ENCODE data around the gene FBXL7. TPM values are rescaled to one million over a fixed set of nuclear protein-coding genes. Genes with fewer than 3 reads are reported as not detected.

The FBXL7 gene
- total and polyA plus RNA-seq, 2 donors (not counting 1 experiment from before 2014, with no cell fraction given) = not detected

- H3K36me3 ChIP-seq (replicated peaks in 1 of 2; ENCODE audit: control extremely low read depth in 1 of 2, control insufficient read depth in 1 of 2, extremely low read depth in 1 of 2, insufficient read depth in 2 of 2, low read length in 1 of 2) = no peaks in the 10 kb centered on the region
- H3K27ac ChIP-seq (ENCODE audit: low read length in 2 of 2) = no peak overlapping the region
- no peaks in the 10 kb centered on the region for H3K79me2 ChIP-seq (ENCODE audit: control insufficient read depth, insufficient read depth, low read length)
- 80% methylated on average over 2 of the region's 4 CpGs for WGBS (ENCODE audit: insufficient coverage)
- H3K9me3 ChIP-seq (ENCODE audit: control extremely low read depth in 1 of 3, control insufficient read depth in 2 of 3, insufficient read depth in 1 of 3, low read length in 2 of 3) = peaks cover 0 to 7% (median 0%) of the 10 kb centered on the region in 3 donors
- ChIA-PET CTCF (no interaction called here), POLR2A (no interaction called here)
- H3K4me3 Mint-ChIP-seq = no peak overlapping the region
- no peak overlapping the region for H3K4me3 ChIP-seq (ENCODE audit: control extremely low read depth in 1 of 5, extremely low read depth in 1 of 5, insufficient read depth in 1 of 5, low read depth in 2 of 5, low read length in 4 of 5)
- H3K27me3 ChIP-seq (replicated peaks in 1 of 4; ENCODE audit: control extremely low read depth in 1 of 4, control insufficient read depth in 3 of 4, insufficient read depth in 4 of 4, low read length in 3 of 4) = no peaks in the 10 kb centered on the region
- H3K27me3 Mint-ChIP-seq = no peaks in the 10 kb centered on the region
- H3K4me2 ChIP-seq (replicated peaks; ENCODE audit: low read depth, low read length, poor library complexity, severe bottlenecking) = no peak overlapping the region
- H3K9ac ChIP-seq (ENCODE audit: low read length) = no peak overlapping the region
- TF ChIP-seq CTCF (IDR thresholded peaks at IDR 0.05) = no peak
- no peak for TF ChIP-seq EZH2 (IDR thresholded peaks at IDR 0.05; ENCODE audit: borderline replicate concordance, insufficient read depth, low read depth, low read length, poor library complexity, severe bottlenecking)
- H4K20me1 ChIP-seq (ENCODE audit: control insufficient read depth, insufficient read depth, low read length, poor library complexity, severe bottlenecking) = no peaks in the 10 kb centered on the region
- H2AFZ ChIP-seq (ENCODE audit: insufficient read depth, low read depth, low read length, poor library complexity, severe bottlenecking) = no peak overlapping the region
- H3K4me1 ChIP-seq (ENCODE audit: control insufficient read depth in 2 of 2, insufficient read depth in 2 of 2, low read length in 2 of 2) = no peaks in the 10 kb centered on the region
- H3K27ac Mint-ChIP-seq = no peak overlapping the region
- H3K9me3 Mint-ChIP-seq (ENCODE audit: insufficient read depth) = peaks cover 2% of the 10 kb centered on the region
- ATAC-seq (ENCODE audit: low read depth) = no peak
- DNase-seq = no peak
- no peaks in the 10 kb centered on the region for H3K4me1 Mint-ChIP-seq
- intact Hi-C loops (cut with micrococcal nuclease) = no loop called here
These were observed 47.4 kb downstream of the FBXL7 start for GRCh38 chr5:15547261-15547839.

DNA sequence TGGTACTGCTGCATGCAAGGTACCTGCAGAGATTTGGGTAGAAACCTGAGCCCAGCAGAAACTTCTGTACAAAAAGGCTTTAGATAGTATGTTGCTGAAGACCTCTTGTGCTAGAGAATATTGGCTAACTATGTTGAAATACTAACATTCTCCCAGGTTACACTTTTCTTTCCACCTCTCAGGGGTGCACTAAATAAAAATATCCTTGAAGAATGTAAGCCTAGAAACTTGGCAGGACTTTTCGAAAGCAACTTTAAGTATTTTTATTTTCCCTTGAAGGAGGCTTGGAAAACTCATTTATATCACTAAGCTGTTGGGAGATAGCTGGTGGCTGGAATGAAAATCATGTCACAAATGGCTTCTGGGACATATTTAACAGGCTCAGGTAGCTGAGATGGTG, 50.0 kb downstream of the FBXL7 start:
- ChIA-PET CTCF (no interaction called here), POLR2A (no interaction called here)
- Histone ChIP-seq H3K27ac (ENCODE audit: low read length in 2 of 2) (no peak overlapping the region), H3K79me2 (ENCODE audit: control insufficient read depth, insufficient read depth, low read length) (no peaks in the 10 kb centered on the region), H3K27me3 (replicated peaks in 1 of 4; ENCODE audit: control extremely low read depth in 1 of 4, control insufficient read depth in 3 of 4, insufficient read depth in 4 of 4, low read length in 3 of 4) (no peaks in the 10 kb centered on the region), H3K9ac (ENCODE audit: low read length) (no peak overlapping the region), H3K9me3 (ENCODE audit: control extremely low read depth in 1 of 3, control insufficient read depth in 2 of 3, insufficient read depth in 1 of 3, low read length in 2 of 3) (peaks cover 0 to 3% (median 0%) of the 10 kb centered on the region in 3 donors), H4K20me1 (ENCODE audit: control insufficient read depth, insufficient read depth, low read length, poor library complexity, severe bottlenecking) (no peaks in the 10 kb centered on the region), H2AFZ (ENCODE audit: insufficient read depth, low read depth, low read length, poor library complexity, severe bottlenecking) (no peak overlapping the region), H3K4me3 (ENCODE audit: control extremely low read depth in 1 of 5, extremely low read depth in 1 of 5, insufficient read depth in 1 of 5, low read depth in 2 of 5, low read length in 4 of 5) (no peak overlapping the region), H3K4me1 (ENCODE audit: control insufficient read depth in 2 of 2, insufficient read depth in 2 of 2, low read length in 2 of 2) (no peaks in the 10 kb centered on the region), H3K36me3 (replicated peaks in 1 of 2; ENCODE audit: control extremely low read depth in 1 of 2, control insufficient read depth in 1 of 2, extremely low read depth in 1 of 2, insufficient read depth in 2 of 2, low read length in 1 of 2) (no peaks in the 10 kb centered on the region), H3K4me2 (replicated peaks; ENCODE audit: low read depth, low read length, poor library complexity, severe bottlenecking) (no peak overlapping the region)
- H3K27me3 Mint-ChIP-seq = no peaks in the 10 kb centered on the region
- peaks cover 2% of the 10 kb centered on the region for H3K9me3 Mint-ChIP-seq (ENCODE audit: insufficient read depth)
- H3K27ac Mint-ChIP-seq = no peak overlapping the region
- no CpG with 5 or more reads among the region's 1 CpG for WGBS (ENCODE audit: insufficient coverage)
- DNase-seq = no peak
- no peaks in the 10 kb centered on the region for H3K4me1 Mint-ChIP-seq
- TF ChIP-seq EZH2 (IDR thresholded peaks at IDR 0.05; ENCODE audit: borderline replicate concordance, insufficient read depth, low read depth, low read length, poor library complexity, severe bottlenecking) (no peak), CTCF (IDR thresholded peaks at IDR 0.05) (no peak)
- intact Hi-C loops (cut with micrococcal nuclease) = no loop called here
- H3K4me3 Mint-ChIP-seq = no peak overlapping the region
- ATAC-seq (ENCODE audit: low read depth) = no peak

Measured in B cell (primary cell).